ENCODE measurements around the gene LARP7.

GRCh38 chr4:112648263-112649054 lies 11.5 kb downstream of the LARP7 start:
- no peak for TF ChIP-seq CTCF (IDR thresholded peaks at IDR 0.05)
- no peak for TF ChIP-seq POLR2A (IDR thresholded peaks at IDR 0.05)
- TF ChIP-seq POLR2AphosphoS5 (IDR thresholded peaks at IDR 0.05): no peak
